CD14-positive monocyte (primary cell): ENCODE results near the gene ZNF385C. TPM values are rescaled to one million over a fixed set of nuclear protein-coding genes. Genes with fewer than 3 reads are reported as not detected.

Source experiments
- DNase-seq, 3 donors: peaks; one replicate each; pipeline ENCODE4 v3.0.0-alpha.2; 2011 to 2022
- H2AFZ ChIP-seq: 2 replicates; pipeline ENCODE4 v1.6.0; 2012; ENCODE audit warnings: mild to moderate bottlenecking, low read depth, low read length, inconsistent platforms; ENCODE audit not compliant: insufficient read depth, poor library complexity, severe bottlenecking
- H3K27ac ChIP-seq, 2 donors: 1 replicate in 1 of 2; 2 replicates in 1 of 2; pipeline ENCODE4 v1.5.1; 2012 to 2013; ENCODE audit warnings: low read length in 2 of 2, control low read depth in 1 of 2, inconsistent platforms in 1 of 2, low read depth in 1 of 2, mild to moderate bottlenecking in 1 of 2
- H3K27me3 ChIP-seq, 2 donors: one replicate each; pipeline versions ENCODE4 v1.6.0 to v1.6.1; 2011 to 2013; ENCODE audit warnings: low read length in 2 of 2; ENCODE audit not compliant: control insufficient read depth in 2 of 2, insufficient read depth in 2 of 2
- H3K36me3 ChIP-seq, 2 donors: replicated peaks in 1 of 2; 1 replicate in 1 of 2; 2 replicates in 1 of 2; pipeline versions ENCODE4 v1.5.1 to v1.6.1; 2012 to 2013; ENCODE audit warnings: low read length in 2 of 2, control low read depth in 1 of 2, inconsistent platforms in 1 of 2, mild to moderate bottlenecking in 1 of 2; ENCODE audit not compliant: insufficient read depth in 2 of 2, control insufficient read depth in 1 of 2
- H3K4me1 ChIP-seq, 2 donors: 1 replicate in 1 of 2; 2 replicates in 1 of 2; pipeline versions ENCODE4 v1.5.1 to v1.6.1; 2012 to 2013; ENCODE audit warnings: low read length in 2 of 2, control low read depth in 1 of 2, inconsistent platforms in 1 of 2, mild to moderate bottlenecking in 1 of 2, moderate library complexity in 1 of 2; ENCODE audit not compliant: insufficient read depth in 2 of 2, control insufficient read depth in 1 of 2
- H3K4me2 ChIP-seq: replicated peaks from 2 replicates; pipeline ENCODE3; 2012; ENCODE audit warnings: low read length, moderate library complexity, mild to moderate bottlenecking; ENCODE audit not compliant: poor library complexity, severe bottlenecking; ENCODE audit errors: extremely low read depth
- H3K4me3 ChIP-seq, 3 experiments: fragments of 200-600 bp in 1 of 3; sonication (generic) in 1 of 3; replicated peaks in 1 of 3; 1 replicate in 2 of 3; 2 replicates in 1 of 3; pipeline ENCODE4 v1.5.1; 2011 to 2013; ENCODE audit warnings: low read length in 3 of 3, mild to moderate bottlenecking in 3 of 3, control low read depth in 2 of 3, low read depth in 2 of 3, inconsistent platforms in 1 of 3, moderate library complexity in 1 of 3
- H3K79me2 ChIP-seq: 2 replicates; pipeline ENCODE4 v1.6.0; 2012; ENCODE audit warnings: mild to moderate bottlenecking, control low read depth, inconsistent platforms, low read length, moderate library complexity; ENCODE audit not compliant: insufficient read depth
- H3K9ac ChIP-seq: 2 replicates; pipeline ENCODE4 v1.6.0; 2017; ENCODE audit warnings: low read length, mild to moderate bottlenecking; ENCODE audit not compliant: insufficient read depth, poor library complexity, severe bottlenecking
- H3K9me3 ChIP-seq, 2 donors: replicated peaks in 1 of 2; 1 replicate in 1 of 2; 2 replicates in 1 of 2; pipeline versions ENCODE4 v1.5.1 to v1.6.1; 2012 to 2013; ENCODE audit warnings: low read length in 2 of 2, control low read depth in 1 of 2; ENCODE audit not compliant: control insufficient read depth in 1 of 2, insufficient read depth in 1 of 2
- H4K20me1 ChIP-seq: 2 replicates; pipeline ENCODE4 v1.6.0; 2012; ENCODE audit warnings: mild to moderate bottlenecking, low read length, control low read depth, moderate library complexity; ENCODE audit not compliant: insufficient read depth
- H3K27ac Mint-ChIP-seq, 7 donors: one replicate each; pipeline ENCODE4 v1.8.0; 2020; ENCODE audit warnings: mild to moderate bottlenecking in 7 of 7, mixed read lengths in 7 of 7, moderate library complexity in 6 of 7, inconsistent platforms in 2 of 7
- H3K27me3 Mint-ChIP-seq, 3 donors: one replicate each; pipeline ENCODE4 v1.8.0; 2021 to 2022; ENCODE audit warnings: low read depth in 3 of 3, mild to moderate bottlenecking in 3 of 3, mixed read lengths in 3 of 3, moderate library complexity in 3 of 3, inconsistent platforms in 1 of 3
- H3K36me3 Mint-ChIP-seq, 2 donors: one replicate each; pipeline ENCODE4 v1.8.0; 2020; ENCODE audit warnings: mixed read lengths in 2 of 2, inconsistent platforms in 1 of 2, mild to moderate bottlenecking in 1 of 2
- H3K4me1 Mint-ChIP-seq: one replicate; pipeline ENCODE4 v1.8.0; 2020; ENCODE audit warnings: mild to moderate bottlenecking, mixed read lengths
- H3K4me3 Mint-ChIP-seq, 2 donors: one replicate each; pipeline ENCODE4 v1.8.0; 2020; ENCODE audit warnings: mild to moderate bottlenecking in 2 of 2, mixed read lengths in 2 of 2, moderate library complexity in 1 of 2
- H3K9me3 Mint-ChIP-seq, 7 donors: one replicate each; pipeline ENCODE4 v1.8.0; 2020 to 2022; ENCODE audit warnings: mixed read lengths in 7 of 7, mild to moderate bottlenecking in 6 of 7, moderate library complexity in 6 of 7, inconsistent platforms in 2 of 7
- WGBS: methylation state at CpG from one replicate; pipeline ENCODE4 v1.1.5; 2013; ENCODE audit warnings: missing lambda C conversion rate; ENCODE audit not compliant: insufficient coverage; 5-methylcytosine and 5-hydroxymethylcytosine counted together
- intact Hi-C, 2 donors: fragments of 100-400 bp; cut with micrococcal nuclease; formaldehyde crosslinking; loops; one replicate each; pipeline versions ENCODE4 v1.15.0 to v1.15.1; 2023
- polyA plus RNA-seq, 3 donors: library from polyadenylated mRNA; depleted of rRNA in 1 of 3; unstranded in 2 of 3; stranded (reverse) in 1 of 3; fragments of 300-500 nt in 2 of 3; fragments of >200 nt in 1 of 3; fragmentation: Illumina TruSeq in 2 of 3; gene quantifications; 1 replicate in 2 of 3; 2 replicates in 1 of 3; pipeline ENCODE4 v1.2.3, GENCODE V29; 2012 to 2021
- TF ChIP-seq, protein P1 (sequence below): fragments of 200-600 bp; IDR thresholded peaks from one replicate; pipeline ENCODE4 v1.8.0; 2022; ENCODE audit warnings: antibody characterized with exemption, mild to moderate bottlenecking

The ZNF385C gene
- polyA plus RNA-seq, 3 donors: 0.09 to 0.55 TPM; not detected in 1

- Mint-ChIP-seq H3K9me3 (no peaks in the 10 kb centered on the region), H3K27ac (peak overlapping the region in 3 of 7 donors; percentile 32 to 65 (median 48)), H3K36me3 (peaks cover 44 to 56% of the 10 kb centered on the region in 2 donors), H3K4me1 (peaks cover 50% of the 10 kb centered on the region), H3K27me3 (no peaks in the 10 kb centered on the region), H3K4me3 (no peak overlapping the region)
- Histone ChIP-seq H3K9me3 (no peaks in the 10 kb centered on the region), H2AFZ (no peak overlapping the region), H3K4me1 (peaks cover 11 to 20% of the 10 kb centered on the region in 2 donors), H3K27ac (peak overlapping the region in 1 of 2 donors; percentile 60), H3K79me2 (peaks cover 89% of the 10 kb centered on the region), H3K9ac (no peak overlapping the region), H3K4me3 (no peak overlapping the region), H3K27me3 (no peaks in the 10 kb centered on the region), H3K36me3 (peaks cover 41 to 62% of the 10 kb centered on the region in 2 donors), H3K4me2 (no peak overlapping the region), H4K20me1 (peaks cover 97% of the 10 kb centered on the region)
- no peak for DNase-seq
- TF ChIP-seq, protein P1, sequence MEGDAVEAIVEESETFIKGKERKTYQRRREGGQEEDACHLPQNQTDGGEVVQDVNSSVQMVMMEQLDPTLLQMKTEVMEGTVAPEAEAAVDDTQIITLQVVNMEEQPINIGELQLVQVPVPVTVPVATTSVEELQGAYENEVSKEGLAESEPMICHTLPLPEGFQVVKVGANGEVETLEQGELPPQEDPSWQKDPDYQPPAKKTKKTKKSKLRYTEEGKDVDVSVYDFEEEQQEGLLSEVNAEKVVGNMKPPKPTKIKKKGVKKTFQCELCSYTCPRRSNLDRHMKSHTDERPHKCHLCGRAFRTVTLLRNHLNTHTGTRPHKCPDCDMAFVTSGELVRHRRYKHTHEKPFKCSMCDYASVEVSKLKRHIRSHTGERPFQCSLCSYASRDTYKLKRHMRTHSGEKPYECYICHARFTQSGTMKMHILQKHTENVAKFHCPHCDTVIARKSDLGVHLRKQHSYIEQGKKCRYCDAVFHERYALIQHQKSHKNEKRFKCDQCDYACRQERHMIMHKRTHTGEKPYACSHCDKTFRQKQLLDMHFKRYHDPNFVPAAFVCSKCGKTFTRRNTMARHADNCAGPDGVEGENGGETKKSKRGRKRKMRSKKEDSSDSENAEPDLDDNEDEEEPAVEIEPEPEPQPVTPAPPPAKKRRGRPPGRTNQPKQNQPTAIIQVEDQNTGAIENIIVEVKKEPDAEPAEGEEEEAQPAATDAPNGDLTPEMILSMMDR: no peak
- WGBS: 100% methylated on average over 2 of the region's 3 CpGs
- intact Hi-C loops: no loop called here
Observed at GRCh38 chr17:42002792-42003301, 95.4 kb downstream of the ZNF385C start.

DNA sequence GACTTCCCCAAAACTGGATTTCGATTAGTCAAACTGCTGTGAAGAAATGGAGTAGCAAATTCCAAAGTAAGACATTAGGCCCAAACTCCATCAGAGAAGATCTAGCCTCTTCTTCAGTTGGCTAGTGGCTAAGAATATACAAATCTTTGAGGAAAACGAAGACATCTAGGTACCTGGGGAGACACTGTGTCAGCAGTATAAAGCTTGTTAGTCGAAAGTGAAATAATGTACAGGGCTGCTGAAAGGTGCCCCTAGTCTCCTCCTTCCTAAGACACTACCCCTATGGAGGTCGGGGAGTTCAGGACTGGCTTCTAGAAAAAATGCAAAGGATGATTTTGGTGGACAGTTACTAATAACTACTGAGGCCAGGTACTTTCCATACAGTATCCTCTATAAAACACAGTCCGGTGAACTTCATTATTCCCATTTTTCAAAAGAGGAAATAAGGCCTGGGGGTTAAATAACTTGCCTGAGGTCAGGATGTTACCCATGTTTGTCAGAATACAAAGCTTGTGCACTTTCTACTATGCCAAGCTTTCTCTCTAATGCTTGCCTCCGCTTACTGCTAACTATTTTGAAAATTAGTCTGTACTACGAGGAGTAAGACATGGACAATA, 96.0 kb downstream of the ZNF385C start:
- peak overlapping the region in 1 of 7 donors; percentile 54 for H3K27ac Mint-ChIP-seq
- TF ChIP-seq, protein P1: no peak
- Histone ChIP-seq H3K36me3 (peaks cover 46 to 68% of the 10 kb centered on the region in 2 donors), H3K79me2 (peaks cover 89% of the 10 kb centered on the region), H2AFZ (no peak overlapping the region), H3K4me3 (no peak overlapping the region), H3K27ac (peak overlapping the region in 1 of 2 donors; percentile 60), H3K27me3 (no peaks in the 10 kb centered on the region), H3K9ac (no peak overlapping the region), H3K4me2 (no peak overlapping the region), H3K4me1 (peaks cover 11 to 20% of the 10 kb centered on the region in 2 donors), H4K20me1 (peaks cover 97% of the 10 kb centered on the region), H3K9me3 (no peaks in the 10 kb centered on the region)
- H3K27me3 Mint-ChIP-seq: no peaks in the 10 kb centered on the region
- H3K4me1 Mint-ChIP-seq: peaks cover 49% of the 10 kb centered on the region
- no peaks in the 10 kb centered on the region for H3K9me3 Mint-ChIP-seq
- DNase-seq: no peak
- peaks cover 48 to 62% of the 10 kb centered on the region in 2 donors for H3K36me3 Mint-ChIP-seq
- no CpG with 5 or more reads among the region's 7 CpGs for WGBS
- intact Hi-C loops: no loop called here
- no peak overlapping the region for H3K4me3 Mint-ChIP-seq
